HepG2 (cell line): ENCODE data around the gene AKAP14. TPM values are rescaled to one million over a fixed set of nuclear protein-coding genes. Genes with fewer than 3 reads are reported as not detected.

Source experiments
- ATF1 ChIP-seq: IDR thresholded peaks from 2 replicates; pipeline ENCODE4 v1.6.1; 2016; ENCODE audit warnings: mild to moderate bottlenecking, control low read depth
- FOXA3 ChIP-seq: IDR thresholded peaks from 2 replicates; pipeline ENCODE4 v1.6.1; 2016; ENCODE audit warnings: missing genetic modification reagents, missing compliant biosample characterization
- GTF2F1 ChIP-seq: fragments of 150-350 bp; IDR thresholded peaks from 2 replicates; pipeline ENCODE4 v1.6.1; 2014; ENCODE audit warnings: low read length
- JDP2 ChIP-seq: sonication (generic); formaldehyde crosslinking; IDR thresholded peaks from 2 replicates; pipeline ENCODE4 v1.8.1; 2022; ENCODE audit warnings: missing genetic modification reagents, borderline replicate concordance
- KAT8 ChIP-seq: IDR thresholded peaks from 2 replicates; pipeline ENCODE4 v1.6.1; 2016; ENCODE audit warnings: missing genetic modification reagents, missing compliant biosample characterization
- KLF15 ChIP-seq: sonication (generic); formaldehyde crosslinking; IDR thresholded peaks from 2 replicates; pipeline ENCODE4 v1.8.1; 2023; ENCODE audit warnings: borderline replicate concordance, mild to moderate bottlenecking, inconsistent platforms, missing genetic modification reagents, mixed read lengths
- LCORL ChIP-seq, 2 experiments: fragments of 450-650 bp in 1 of 2; sonication (generic) in 1 of 2; formaldehyde crosslinking in 1 of 2; IDR thresholded peaks; 2 replicates each; pipeline versions ENCODE4 v1.5.0 to v1.6.1; 2017 to 2020; ENCODE audit warnings: antibody characterized with exemption in 1 of 2, missing genetic modification reagents in 1 of 2
- MAFF ChIP-seq: IDR thresholded peaks from 2 replicates; pipeline ENCODE4 v1.6.1; 2011; ENCODE audit warnings: low read depth, low read length, improper control_type of control experiment
- MBNL3 ChIP-seq: fragments of 250-450 bp; sonication (Bioruptor Pico); conservative IDR thresholded peaks from 2 replicates; pipeline ENCODE4 v1.8.0; 2022; ENCODE audit warnings: mild to moderate bottlenecking, inconsistent platforms
- NCOA2 ChIP-seq: sonication (generic); formaldehyde crosslinking; IDR thresholded peaks from 2 replicates; pipeline ENCODE4 v1.8.0; 2022; ENCODE audit warnings: inconsistent platforms
- NFYC ChIP-seq: IDR thresholded peaks from 2 replicates; pipeline ENCODE4 v1.6.1; 2016; ENCODE audit warnings: missing genetic modification reagents, missing compliant biosample characterization
- SALL2 ChIP-seq: sonication (generic); formaldehyde crosslinking; IDR thresholded peaks from 2 replicates; pipeline ENCODE4 v1.8.1; 2023; ENCODE audit warnings: mild to moderate bottlenecking, missing genetic modification reagents, inconsistent platforms
- XBP1 ChIP-seq: sonication (generic); formaldehyde crosslinking; IDR thresholded peaks from 2 replicates; pipeline ENCODE4 v1.5.0; 2020; ENCODE audit warnings: missing genetic modification reagents
- YEATS4 ChIP-seq: sonication (generic); formaldehyde crosslinking; IDR thresholded peaks from 2 replicates; pipeline ENCODE4 v1.4.0; 2020; ENCODE audit warnings: missing genetic modification reagents, borderline replicate concordance
- ZBTB42 ChIP-seq: sonication (generic); formaldehyde crosslinking; IDR thresholded peaks from 2 replicates; pipeline ENCODE4 v1.5.0; 2020; ENCODE audit warnings: mild to moderate bottlenecking, missing genetic modification reagents
- ZNF557 ChIP-seq: sonication (generic); formaldehyde crosslinking; IDR thresholded peaks from 2 replicates; pipeline ENCODE4 v1.4.0; 2020; ENCODE audit warnings: missing genetic modification reagents
- ZNF768 ChIP-seq: sonication (generic); formaldehyde crosslinking; IDR thresholded peaks from 2 replicates; pipeline ENCODE4 v1.4.0; 2020; ENCODE audit warnings: missing genetic modification reagents
- polyA plus RNA-seq, 8 experiments: library from polyadenylated mRNA; depleted of rRNA in 3 of 8; stranded (reverse) in 7 of 8; unstranded in 1 of 8; fragments of >200 nt; fragmentation: Illumina TruSeq in 4 of 8; extraction: Trizol in 4 of 8; gene quantifications; 2 replicates each; pipeline versions ENCODE4 v1.2.1 to v1.2.3, GENCODE V29; 2011 to 2016; ENCODE audit warnings: low read depth in 4 of 8, missing spikeins in 1 of 8, mixed read lengths in 1 of 8; ENCODE audit not compliant: insufficient read depth in 1 of 8
- total RNA-seq, 5 experiments: library from RNA; depleted of rRNA; stranded (reverse); fragments of >200 nt; fragmentation: Illumina TruSeq; extraction: Trizol; gene quantifications; 2 replicates each; pipeline ENCODE4 v1.2.3, GENCODE V29; 2016; ENCODE audit warnings: low read depth in 1 of 5
- TF ChIP-seq, protein P1 (sequence below): IDR thresholded peaks from 2 replicates; pipeline ENCODE4 v1.6.1; 2016; ENCODE audit warnings: missing compliant biosample characterization, missing genetic modification reagents, borderline replicate concordance
- TF ChIP-seq, protein P2 (sequence below): sonication (generic); formaldehyde crosslinking; IDR thresholded peaks from 2 replicates; pipeline ENCODE4 v1.4.0; 2020; ENCODE audit warnings: missing genetic modification reagents
- TF ChIP-seq, protein P3 (sequence below): IDR thresholded peaks from 2 replicates; pipeline ENCODE4 v1.6.1; 2016; ENCODE audit warnings: missing biosample characterization, missing genetic modification reagents, low read depth
- TF ChIP-seq, protein P4 (sequence below): sonication (generic); formaldehyde crosslinking; IDR thresholded peaks from 2 replicates; pipeline ENCODE4 v1.4.0; 2020; ENCODE audit warnings: missing genetic modification reagents

The AKAP14 gene
- total and polyA plus RNA-seq, 2 of the 13 experiments (the other 11 are each of a cell fraction or from before 2014, with no cell fraction given) = 0.20 to 1.7 TPM

DNA sequence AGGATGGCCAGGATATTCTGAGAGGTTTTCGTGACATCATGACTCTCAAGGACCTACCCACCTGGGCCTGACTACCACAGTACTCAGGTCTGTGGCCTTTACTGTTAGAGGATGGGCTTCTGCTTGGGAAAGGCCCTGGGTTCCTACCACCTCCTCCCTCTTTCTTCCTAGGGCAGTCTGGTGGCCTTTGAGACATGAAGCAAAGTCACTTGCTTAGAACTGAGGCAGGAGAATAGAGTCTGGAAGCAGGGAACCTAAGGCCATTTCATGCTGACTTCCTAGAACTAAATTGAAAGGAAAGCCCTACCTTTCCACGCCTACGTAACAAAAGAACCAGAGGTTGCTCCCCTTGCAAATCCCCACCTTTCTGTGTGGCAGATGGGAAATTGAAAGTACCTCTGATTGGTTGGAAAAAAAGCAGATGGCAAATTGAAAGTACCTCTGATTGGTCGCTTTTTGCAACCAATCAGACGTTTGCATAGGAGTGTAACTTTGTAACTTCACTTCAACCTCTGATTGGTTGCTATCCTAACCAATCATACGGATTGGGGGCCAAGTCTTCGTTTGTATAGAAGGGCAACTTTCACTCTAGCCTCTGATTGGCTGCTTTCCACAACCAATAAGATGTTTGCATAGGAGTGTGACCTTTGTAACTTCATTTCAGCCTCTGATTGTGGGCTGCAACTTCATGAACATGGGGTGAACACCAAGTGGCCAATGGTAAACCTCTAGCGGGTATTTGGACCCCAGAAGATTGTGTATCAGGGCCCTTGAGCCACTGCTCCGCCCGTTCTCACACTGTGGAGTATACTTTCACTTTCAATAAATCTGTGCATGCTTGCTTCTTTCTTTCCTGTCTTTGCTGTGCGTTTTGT is 9.9 kb upstream of the AKAP14 start (continued):
- no peak for TF ChIP-seq ZNF768 (CRISPR knock-in tag)
- TF ChIP-seq YEATS4 (CRISPR knock-in tag) = peak; percentile 38
- no peak for TF ChIP-seq KLF15 (CRISPR knock-in tag)
- TF ChIP-seq, protein P1, sequence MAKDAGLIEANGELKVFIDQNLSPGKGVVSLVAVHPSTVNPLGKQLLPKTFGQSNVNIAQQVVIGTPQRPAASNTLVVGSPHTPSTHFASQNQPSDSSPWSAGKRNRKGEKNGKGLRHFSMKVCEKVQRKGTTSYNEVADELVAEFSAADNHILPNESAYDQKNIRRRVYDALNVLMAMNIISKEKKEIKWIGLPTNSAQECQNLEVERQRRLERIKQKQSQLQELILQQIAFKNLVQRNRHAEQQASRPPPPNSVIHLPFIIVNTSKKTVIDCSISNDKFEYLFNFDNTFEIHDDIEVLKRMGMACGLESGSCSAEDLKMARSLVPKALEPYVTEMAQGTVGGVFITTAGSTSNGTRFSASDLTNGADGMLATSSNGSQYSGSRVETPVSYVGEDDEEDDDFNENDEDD (CRISPR knock-in tag) = no peak
- no peak for TF ChIP-seq GTF2F1
- peak; percentile 95 for TF ChIP-seq NFYC (CRISPR knock-in tag)
- TF ChIP-seq MBNL3 = no peak
- no peak for TF ChIP-seq LCORL (IDR thresholded peaks at IDR 0.05)
- TF ChIP-seq LCORL (CRISPR knock-in tag; IDR thresholded peaks at IDR 0.05) = no peak
- TF ChIP-seq JDP2 (CRISPR knock-in tag) = no peak
- TF ChIP-seq ATF1 (CRISPR knock-in tag) = peak; percentile 62; the same call in 1 of the 2 replicates
- TF ChIP-seq MAFF = no peak
- TF ChIP-seq, protein P2, sequence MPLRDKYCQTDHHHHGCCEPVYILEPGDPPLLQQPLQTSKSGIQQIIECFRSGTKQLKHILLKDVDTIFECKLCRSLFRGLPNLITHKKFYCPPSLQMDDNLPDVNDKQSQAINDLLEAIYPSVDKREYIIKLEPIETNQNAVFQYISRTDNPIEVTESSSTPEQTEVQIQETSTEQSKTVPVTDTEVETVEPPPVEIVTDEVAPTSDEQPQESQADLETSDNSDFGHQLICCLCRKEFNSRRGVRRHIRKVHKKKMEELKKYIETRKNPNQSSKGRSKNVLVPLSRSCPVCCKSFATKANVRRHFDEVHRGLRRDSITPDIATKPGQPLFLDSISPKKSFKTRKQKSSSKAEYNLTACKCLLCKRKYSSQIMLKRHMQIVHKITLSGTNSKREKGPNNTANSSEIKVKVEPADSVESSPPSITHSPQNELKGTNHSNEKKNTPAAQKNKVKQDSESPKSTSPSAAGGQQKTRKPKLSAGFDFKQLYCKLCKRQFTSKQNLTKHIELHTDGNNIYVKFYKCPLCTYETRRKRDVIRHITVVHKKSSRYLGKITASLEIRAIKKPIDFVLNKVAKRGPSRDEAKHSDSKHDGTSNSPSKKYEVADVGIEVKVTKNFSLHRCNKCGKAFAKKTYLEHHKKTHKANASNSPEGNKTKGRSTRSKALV (CRISPR knock-in tag) = no peak
- no peak for TF ChIP-seq NCOA2 (CRISPR knock-in tag)
- no peak for TF ChIP-seq ZBTB42
- no peak for TF ChIP-seq ZNF557 (CRISPR knock-in tag)
- TF ChIP-seq FOXA3 (CRISPR knock-in tag) = 0 out of 2 replicates have a peak, but pooled peaks have one; percentile 20
- TF ChIP-seq KAT8 = peak; percentile 64
- TF ChIP-seq, protein P3, sequence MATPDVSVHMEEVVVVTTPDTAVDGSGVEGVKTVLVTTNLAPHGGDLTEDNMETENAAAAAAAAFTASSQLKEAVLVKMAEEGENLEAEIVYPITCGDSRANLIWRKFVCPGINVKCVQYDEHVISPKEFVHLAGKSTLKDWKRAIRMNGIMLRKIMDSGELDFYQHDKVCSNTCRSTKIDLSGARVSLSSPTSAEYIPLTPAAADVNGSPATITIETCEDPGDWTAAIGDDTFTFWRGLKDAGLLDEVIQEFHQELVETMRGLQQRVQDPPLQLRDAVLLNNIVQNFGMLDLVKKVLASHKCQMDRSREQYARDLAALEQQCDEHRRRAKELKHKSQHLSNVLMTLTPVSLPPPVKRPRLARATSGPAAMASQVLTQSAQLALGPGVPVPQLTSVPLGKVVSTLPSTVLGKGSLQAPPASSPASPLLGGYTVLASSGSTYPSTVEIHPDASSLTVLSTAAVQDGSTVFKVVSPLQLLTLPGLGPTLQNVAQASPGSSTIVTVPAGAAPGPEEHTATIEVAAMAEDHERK (CRISPR knock-in tag) = no peak
- TF ChIP-seq, protein P4, sequence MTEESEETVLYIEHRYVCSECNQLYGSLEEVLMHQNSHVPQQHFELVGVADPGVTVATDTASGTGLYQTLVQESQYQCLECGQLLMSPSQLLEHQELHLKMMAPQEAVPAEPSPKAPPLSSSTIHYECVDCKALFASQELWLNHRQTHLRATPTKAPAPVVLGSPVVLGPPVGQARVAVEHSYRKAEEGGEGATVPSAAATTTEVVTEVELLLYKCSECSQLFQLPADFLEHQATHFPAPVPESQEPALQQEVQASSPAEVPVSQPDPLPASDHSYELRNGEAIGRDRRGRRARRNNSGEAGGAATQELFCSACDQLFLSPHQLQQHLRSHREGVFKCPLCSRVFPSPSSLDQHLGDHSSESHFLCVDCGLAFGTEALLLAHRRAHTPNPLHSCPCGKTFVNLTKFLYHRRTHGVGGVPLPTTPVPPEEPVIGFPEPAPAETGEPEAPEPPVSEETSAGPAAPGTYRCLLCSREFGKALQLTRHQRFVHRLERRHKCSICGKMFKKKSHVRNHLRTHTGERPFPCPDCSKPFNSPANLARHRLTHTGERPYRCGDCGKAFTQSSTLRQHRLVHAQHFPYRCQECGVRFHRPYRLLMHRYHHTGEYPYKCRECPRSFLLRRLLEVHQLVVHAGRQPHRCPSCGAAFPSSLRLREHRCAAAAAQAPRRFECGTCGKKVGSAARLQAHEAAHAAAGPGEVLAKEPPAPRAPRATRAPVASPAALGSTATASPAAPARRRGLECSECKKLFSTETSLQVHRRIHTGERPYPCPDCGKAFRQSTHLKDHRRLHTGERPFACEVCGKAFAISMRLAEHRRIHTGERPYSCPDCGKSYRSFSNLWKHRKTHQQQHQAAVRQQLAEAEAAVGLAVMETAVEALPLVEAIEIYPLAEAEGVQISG = no peak
- TF ChIP-seq XBP1 = no peak
- TF ChIP-seq SALL2 = no peak
